ENCODE data around the gene RTCB. TPM values are rescaled to one million over a fixed set of nuclear protein-coding genes. Genes with fewer than 3 reads are reported as not detected.

The RTCB gene
- total RNA-seq, 1 experiment from 2014 or later: 101 TPM

- H3K4me1 Mint-ChIP-seq: no peaks in the 10 kb centered on the region
- Histone ChIP-seq H3K56ac (ENCODE audit: insufficient read length, low read depth, low read length) (no peak overlapping the region), H3K23me2 (ENCODE audit: insufficient read length, low read depth, low read length, poor library complexity, severe bottlenecking) (no peaks in the 10 kb centered on the region), H3K23ac (ENCODE audit: insufficient read length, low read depth, low read length) (no peak overlapping the region), H2AFZ (ENCODE audit: low read length) (no peak overlapping the region), H4K8ac (replicated peaks; ENCODE audit: insufficient read length, low read depth, low read length) (no peak overlapping the region), H4K20me1 (ENCODE audit: control insufficient read depth, insufficient read depth, insufficient read length) (no peaks in the 10 kb centered on the region), H3K27ac (ENCODE audit: insufficient read length, low read depth, low read length) (no peak overlapping the region), H3K18ac (ENCODE audit: insufficient read length, low read depth, low read length) (no peak overlapping the region), H3K4me2 (ENCODE audit: insufficient read depth, insufficient read length, low read length) (no peak overlapping the region), H2BK12ac (ENCODE audit: insufficient read length, low read depth, low read length) (no peak overlapping the region), H3K79me1 (ENCODE audit: insufficient read depth, low read depth, low read length, poor library complexity, severe bottlenecking) (no peaks in the 10 kb centered on the region), H2BK5ac (ENCODE audit: insufficient read length, low read length) (no peak overlapping the region), H3K4ac (ENCODE audit: low read depth, low read length) (no peak overlapping the region), H2AK5ac (ENCODE audit: insufficient read length, low read length) (no peak overlapping the region), H3K79me2 (ENCODE audit: insufficient read depth, low read length) (no peaks in the 10 kb centered on the region), H3K27me3 (ENCODE audit: insufficient read depth, low read length) (0 out of 2 replicates have a peak, but pooled peaks cover 3% of the 10 kb centered on the region), H3K9ac (ENCODE audit: extremely low read depth, insufficient read length, low read length) (no peak overlapping the region), H3T11ph (ENCODE audit: low read length) (no peak overlapping the region), H2BK15ac (ENCODE audit: low read depth, low read length) (no peak overlapping the region), H3K4me1 (ENCODE audit: insufficient read depth, low read length) (no peaks in the 10 kb centered on the region), H2BK20ac (ENCODE audit: low read depth, low read length, poor library complexity, severe bottlenecking) (no peak overlapping the region), H3K9me3 (ENCODE audit: control insufficient read depth, low read depth, low read length) (no peaks in the 10 kb centered on the region), H3K14ac (ENCODE audit: insufficient read depth, low read length) (no peak overlapping the region), H4K5ac (ENCODE audit: insufficient read length, low read depth, low read length) (no peak overlapping the region), H4K91ac (ENCODE audit: insufficient read length, low read depth, low read length) (no peak overlapping the region), H2BK120ac (ENCODE audit: low read depth, low read length, poor library complexity, severe bottlenecking) (no peak overlapping the region)
- no peak overlapping the region for H3K27ac Mint-ChIP-seq
- H3K36me3 Mint-ChIP-seq (ENCODE audit: insufficient read depth in 1 of 3, low read depth in 3 of 3): no peaks in the 10 kb centered on the region
- peaks cover 75% of the 10 kb centered on the region for H3K27me3 Mint-ChIP-seq (ENCODE audit: low read depth)
- no peaks in the 10 kb centered on the region; a peak in 2 of 5 replicates for H3K9me3 Mint-ChIP-seq
- H3K4me3 Mint-ChIP-seq: no peak overlapping the region
- WGBS (ENCODE audit: extremely low coverage, insufficient read length, low lambda C conversion rate): no CpG with 5 or more reads among the region's 1 CpG
- no peak for TF ChIP-seq CTCF (conservative IDR thresholded peaks at IDR 0.05)
- no peak for DNase-seq
These were observed 18.3 kb upstream of the RTCB start for GRCh38 chr22:32430352-32430751.

Data from H9 (cell line).